HepG2 (cell line): Measurements from ENCODE around the gene FANCF. TPM values are rescaled to one million over a fixed set of nuclear protein-coding genes. Genes with fewer than 3 reads are reported as not detected.
A peak's percentile ranks its signal among the peaks of the same experiment; 100 is the strongest.

Experiments
- ATAC-seq: fragments of 200-7000 bp; cut with Tn5 transposase; 3 replicates; pipeline ENCODE4 v1.9.1; 2020; ENCODE audit warnings: mild to moderate bottlenecking, moderate library complexity
- BruUV-seq: library from RNA; stranded (reverse); fragments of 400-500 nt; replicated peaks from 2 replicates; lab custom pipeline; 2021; lab: Mats Ljungman, UMichigan
- CTCF ChIA-PET: fragments of 300-600 bp; formaldehyde crosslinking; extraction: SDS; loops from one replicate; lab custom pipeline; 2021; ENCODE audit warnings: low total read pairs, inconsistent platforms, low intra/inter-chr PET ratio; lab: Yijun Ruan, JAX
- POLR2A ChIA-PET: fragments of 350-600 bp; sonication (Branson Sonifier 250); formaldehyde crosslinking; loops from one replicate; lab custom pipeline; 2020; ENCODE audit warnings: antibody characterized with exemption, inconsistent platforms; lab: Yijun Ruan, JAX
- DNase-seq: peaks from one replicate; pipeline ENCODE4 v3.0.0-alpha.2; 2015; ENCODE audit warnings: low spot score
- FAIRE-seq: peaks from 3 replicates; lab custom pipeline; 2011; peaks lifted over from hg19 to GRCh38; lab: Jason Lieb, UNC
- H2AFZ ChIP-seq: one replicate; pipeline ENCODE4 v1.6.1; 2011; ENCODE audit warnings: low read length, inconsistent platforms
- H3K27ac ChIP-seq: fragments of 300-600 bp; 3 replicates; pipeline ENCODE4 v1.8.0; 2011; ENCODE audit warnings: mixed run types, mild to moderate bottlenecking, mixed read lengths, low read length, inconsistent platforms; ENCODE audit not compliant: insufficient read depth; ENCODE audit errors: extremely low read length
- H3K27me3 ChIP-seq, 2 experiments: fragments of 200-600 bp in 1 of 2; 2 replicates in 1 of 2; 3 replicates in 1 of 2; pipeline versions ENCODE4 v1.6.0 to v1.8.0; 2011; ENCODE audit warnings: low read length in 2 of 2, mild to moderate bottlenecking in 2 of 2, moderate library complexity in 2 of 2, inconsistent platforms in 1 of 2; ENCODE audit not compliant: insufficient read depth in 2 of 2, control insufficient read depth in 1 of 2
- H3K36me3 ChIP-seq, 2 experiments: fragments of 200-600 bp in 1 of 2; replicated peaks in 1 of 2; 2 replicates in 1 of 2; 3 replicates in 1 of 2; pipeline versions ENCODE4 v1.5.1 to v1.8.0; 2011; ENCODE audit warnings: low read length in 2 of 2, inconsistent platforms in 1 of 2; ENCODE audit not compliant: insufficient read depth in 2 of 2, control insufficient read depth in 1 of 2
- H3K4me1 ChIP-seq: 2 replicates; pipeline ENCODE4 v1.5.1; 2012; ENCODE audit warnings: low read length, inconsistent platforms; ENCODE audit not compliant: insufficient read depth
- H3K4me2 ChIP-seq: 2 replicates; pipeline ENCODE4 v1.6.0; 2011; ENCODE audit warnings: low read depth, low read length, inconsistent platforms
- H3K4me3 ChIP-seq, 3 experiments: fragments of 200-600 bp in 1 of 3; sonication (generic), shearing (Covaris generic) in 1 of 3; replicated peaks in 1 of 3; 2 replicates each; pipeline ENCODE4 v1.5.1; 2011 to 2016; ENCODE audit warnings: low read length in 3 of 3, inconsistent platforms in 2 of 3, low read depth in 2 of 3, mild to moderate bottlenecking in 2 of 3, control low read depth in 1 of 3, mixed read lengths in 1 of 3; ENCODE audit not compliant: insufficient read depth in 1 of 3
- H3K79me2 ChIP-seq: one replicate; pipeline ENCODE4 v1.6.1; 2011; ENCODE audit warnings: low read length, inconsistent platforms; ENCODE audit not compliant: insufficient read depth
- H3K9ac ChIP-seq: 2 replicates; pipeline ENCODE4 v1.6.0; 2011; ENCODE audit warnings: mild to moderate bottlenecking, low read depth, low read length, inconsistent platforms; ENCODE audit not compliant: insufficient read depth
- H3K9me3 ChIP-seq: 2 replicates; pipeline ENCODE4 v1.5.1; 2012; ENCODE audit warnings: mild to moderate bottlenecking, low read length
- H4K20me1 ChIP-seq: 2 replicates; pipeline ENCODE4 v1.6.0; 2011; ENCODE audit warnings: inconsistent platforms, mild to moderate bottlenecking, low read length, moderate library complexity; ENCODE audit not compliant: insufficient read depth
- ASH2L ChIP-seq: fragments of 300-600, 200-600 bp; sonication (generic); IDR thresholded peaks from 2 replicates; pipeline ENCODE4 v1.7.0; 2017; ENCODE audit warnings: low read depth, mild to moderate bottlenecking, moderate library complexity, mixed read lengths, low read length; ENCODE audit not compliant: insufficient read length
- IRF1 ChIP-seq: sonication (generic); formaldehyde crosslinking; IDR thresholded peaks from 2 replicates; pipeline ENCODE4 v1.4.0; 2020; ENCODE audit warnings: low read depth, mild to moderate bottlenecking, missing genetic modification reagents
- MAFG ChIP-seq: sonication (generic); formaldehyde crosslinking; IDR thresholded peaks from 2 replicates; pipeline ENCODE4 v1.5.1; 2020; ENCODE audit warnings: mild to moderate bottlenecking, missing genetic modification reagents
- ZNF670 ChIP-seq: sonication (generic); formaldehyde crosslinking; IDR thresholded peaks from 2 replicates; pipeline ENCODE4 v1.8.0; 2022; ENCODE audit warnings: mild to moderate bottlenecking, missing genetic modification reagents, borderline replicate concordance
- ZNF782 ChIP-seq: sonication (generic); formaldehyde crosslinking; IDR thresholded peaks from 2 replicates; pipeline ENCODE4 v1.4.0; 2020; ENCODE audit warnings: missing genetic modification reagents, mild to moderate bottlenecking, borderline replicate concordance
- ZSCAN29 ChIP-seq: sonication (generic); formaldehyde crosslinking; conservative IDR thresholded peaks from 2 replicates; pipeline ENCODE4 v1.4.0; 2020; ENCODE audit warnings: mild to moderate bottlenecking, missing genetic modification reagents
- WGBS: methylation state at CpG from one replicate; pipeline ENCODE4 v1.1.6; 2017; ENCODE audit warnings: low lambda C conversion rate; 5-methylcytosine and 5-hydroxymethylcytosine counted together
- in situ Hi-C: cut with HindIII; loops from 2 replicates; pipeline ENCODE4 v1.10.0; 2017; ENCODE audit warnings: low pct_unique_long_range_greater_than_20kb; ENCODE audit not compliant: extremely low pct_ligation_motif_present
- intact Hi-C: fragments of 100-400 bp; cut with micrococcal nuclease; formaldehyde crosslinking; loops from one replicate; pipeline ENCODE4 v1.10.0; 2022; ENCODE audit not compliant: unreplicated experiment
- polyA plus RNA-seq, 8 experiments: library from polyadenylated mRNA; depleted of rRNA in 3 of 8; stranded (reverse) in 7 of 8; unstranded in 1 of 8; fragments of >200 nt; fragmentation: Illumina TruSeq in 4 of 8; extraction: Trizol in 4 of 8; gene quantifications; 2 replicates each; pipeline versions ENCODE4 v1.2.1 to v1.2.3, GENCODE V29; 2011 to 2016; ENCODE audit warnings: low read depth in 4 of 8, missing spikeins in 1 of 8, mixed read lengths in 1 of 8; ENCODE audit not compliant: insufficient read depth in 1 of 8
- total RNA-seq, 5 experiments: library from RNA; depleted of rRNA; stranded (reverse); fragments of >200 nt; fragmentation: Illumina TruSeq; extraction: Trizol; gene quantifications; 2 replicates each; pipeline ENCODE4 v1.2.3, GENCODE V29; 2016; ENCODE audit warnings: low read depth in 1 of 5
- TF ChIP-seq, protein P1 (sequence below): sonication (generic); formaldehyde crosslinking; IDR thresholded peaks from 2 replicates; pipeline ENCODE4 v1.8.1; 2023; ENCODE audit warnings: mild to moderate bottlenecking, missing genetic modification reagents
- TF ChIP-seq, protein P2 (sequence below), 2 experiments: sonication (generic) in 1 of 2; formaldehyde crosslinking in 1 of 2; IDR thresholded peaks; 2 replicates each; pipeline versions ENCODE4 v1.4.0 to v1.6.1; 2018 to 2020; ENCODE audit warnings: missing genetic modification reagents in 2 of 2, borderline replicate concordance in 1 of 2, low read depth in 1 of 2, mild to moderate bottlenecking in 1 of 2, missing biosample characterization in 1 of 2

FANCF gene
- total and polyA plus RNA-seq, 2 of the 13 experiments (the other 11 are each of a cell fraction or from before 2014, with no cell fraction given): 2.5 to 9.7 TPM

DNA sequence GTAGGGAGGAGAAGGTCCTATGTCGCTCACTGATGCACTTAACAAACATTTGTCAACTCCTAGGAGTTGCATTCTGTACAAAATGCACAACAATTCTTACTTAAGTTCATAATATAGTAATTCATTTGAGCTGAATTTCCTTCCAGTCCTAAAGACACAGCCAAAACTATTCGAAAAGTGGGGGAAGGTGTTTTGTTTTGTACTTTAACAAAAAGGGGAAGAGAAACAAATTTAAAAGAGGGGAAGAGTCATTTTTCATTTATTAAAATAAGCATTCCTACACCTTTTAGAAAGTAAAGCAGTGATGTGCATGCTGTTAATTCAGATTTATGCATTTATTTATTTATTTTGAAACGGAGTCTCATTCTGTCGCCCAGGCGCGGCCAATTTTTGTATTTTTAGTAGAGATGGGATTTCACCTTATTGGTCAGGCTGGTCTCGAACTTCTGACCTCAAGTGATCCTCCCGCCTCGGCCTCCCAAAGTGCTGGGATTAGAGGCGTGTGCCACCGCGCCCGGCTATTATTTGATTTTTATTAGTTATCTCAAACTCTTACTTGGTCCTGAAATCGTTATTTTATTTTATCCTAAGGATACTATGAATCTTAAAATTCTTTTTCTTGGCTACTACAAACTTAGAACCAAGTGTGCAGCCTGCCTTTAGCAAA is 1.1 kb upstream of the FANCF start:
- WGBS: 92% methylated on average over 14 of the region's 14 CpGs
- ATAC-seq (no peak), FAIRE-seq (no peak), DNase-seq (no peak)
- no TSS peak for BruUV-seq
- peak overlapping the region; percentile 83 for H3K9ac ChIP-seq
- H4K20me1 ChIP-seq: no peaks in the 10 kb centered on the region
- ChIA-PET CTCF (no interaction called here), POLR2A (interaction anchor here (0.6 to 4.6 kb wide), 2 partner anchors 8 to 48 kb away, joined by 3 to 55 read pairs; no protein-coding TSS in a partner anchor)
- H3K27ac ChIP-seq: peak overlapping the region; percentile 89
- no peaks in the 10 kb centered on the region for H3K36me3 ChIP-seq
- intact Hi-C loops: loop anchor here (10.0 kb wide), 1 partner anchor 292 kb away; the partner anchor contains the start of gene SLC17A6
- H3K4me2 ChIP-seq: peak overlapping the region; percentile 79
- H2AFZ ChIP-seq: no peak overlapping the region
- peaks cover 30% of the 10 kb centered on the region for H3K4me1 ChIP-seq
- peaks cover 21% of the 10 kb centered on the region for H3K79me2 ChIP-seq
- no peaks in the 10 kb centered on the region for H3K27me3 ChIP-seq
- in situ Hi-C loops: no loop called here
- no peaks in the 10 kb centered on the region for H3K9me3 ChIP-seq
- H3K4me3 ChIP-seq: peak overlapping the region; percentile 77 to 93 (median 84); a peak in 5 of 6 replicates
- no peak for TF ChIP-seq MAFG (CRISPR knock-in tag)

- H3K9me3 ChIP-seq: no peaks in the 10 kb centered on the region
- H2AFZ ChIP-seq: peak overlapping the region; percentile 28
- peak overlapping the region; percentile 79 for H3K4me2 ChIP-seq
- intact Hi-C loops (loop anchor here (1.0 to 10.0 kb wide), 7 partner anchors 10 to 290 kb away; partner anchors contain the start of genes GAS2, SLC17A6 and SVIP), in situ Hi-C loops (no loop called here)
- no peaks in the 10 kb centered on the region for H4K20me1 ChIP-seq
- peak; percentile 82 for ATAC-seq
- POLR2A ChIA-PET: interaction anchor here (0.7 to 4.6 kb wide), 10 partner anchors 10 to 205 kb away, joined by 3 to 55 read pairs (median 4); partner anchors contain the start of genes GAS2 and SVIP
- no peak for FAIRE-seq
- peak overlapping the region; percentile 89 for H3K27ac ChIP-seq
- 0% methylated on average over 2 of the region's 31 CpGs for WGBS
- H3K27me3 ChIP-seq: no peaks in the 10 kb centered on the region
- BruUV-seq: TSS peak; percentile 67
- peak overlapping the region; percentile 83 for H3K9ac ChIP-seq
- H3K4me3 ChIP-seq: peak overlapping the region; percentile 77 to 93 (median 84)
- no peaks in the 10 kb centered on the region for H3K36me3 ChIP-seq
- CTCF ChIA-PET: interaction anchor here (1.0 kb wide), 1 partner anchor 105 kb away, joined by 3 read pairs; no protein-coding TSS in a partner anchor
- peaks cover 35% of the 10 kb centered on the region for H3K4me1 ChIP-seq
- peak; percentile 72 for DNase-seq
- peaks cover 21% of the 10 kb centered on the region for H3K79me2 ChIP-seq
- TF ChIP-seq IRF1 (0 out of 2 replicates have a peak, but pooled peaks have one; percentile 9), ZNF670 (CRISPR knock-in tag) (peak; percentile 85; the same call in 1 of the 2 replicates), ASH2L (peak; percentile 75), ZSCAN29 (0 out of 2 replicates have a peak, but pooled peaks have one; percentile 31), ZNF782 (peak; percentile 64; the same call in 1 of the 2 replicates)
- TF ChIP-seq, protein P1, sequence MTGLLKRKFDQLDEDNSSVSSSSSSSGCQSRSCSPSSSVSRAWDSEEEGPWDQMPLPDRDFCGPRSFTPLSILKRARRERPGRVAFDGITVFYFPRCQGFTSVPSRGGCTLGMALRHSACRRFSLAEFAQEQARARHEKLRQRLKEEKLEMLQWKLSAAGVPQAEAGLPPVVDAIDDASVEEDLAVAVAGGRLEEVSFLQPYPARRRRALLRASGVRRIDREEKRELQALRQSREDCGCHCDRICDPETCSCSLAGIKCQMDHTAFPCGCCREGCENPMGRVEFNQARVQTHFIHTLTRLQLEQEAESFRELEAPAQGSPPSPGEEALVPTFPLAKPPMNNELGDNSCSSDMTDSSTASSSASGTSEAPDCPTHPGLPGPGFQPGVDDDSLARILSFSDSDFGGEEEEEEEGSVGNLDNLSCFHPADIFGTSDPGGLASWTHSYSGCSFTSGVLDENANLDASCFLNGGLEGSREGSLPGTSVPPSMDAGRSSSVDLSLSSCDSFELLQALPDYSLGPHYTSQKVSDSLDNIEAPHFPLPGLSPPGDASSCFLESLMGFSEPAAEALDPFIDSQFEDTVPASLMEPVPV (CRISPR knock-in tag): peak; percentile 62; the same call in 1 of the 2 replicates
- TF ChIP-seq, protein P2, sequence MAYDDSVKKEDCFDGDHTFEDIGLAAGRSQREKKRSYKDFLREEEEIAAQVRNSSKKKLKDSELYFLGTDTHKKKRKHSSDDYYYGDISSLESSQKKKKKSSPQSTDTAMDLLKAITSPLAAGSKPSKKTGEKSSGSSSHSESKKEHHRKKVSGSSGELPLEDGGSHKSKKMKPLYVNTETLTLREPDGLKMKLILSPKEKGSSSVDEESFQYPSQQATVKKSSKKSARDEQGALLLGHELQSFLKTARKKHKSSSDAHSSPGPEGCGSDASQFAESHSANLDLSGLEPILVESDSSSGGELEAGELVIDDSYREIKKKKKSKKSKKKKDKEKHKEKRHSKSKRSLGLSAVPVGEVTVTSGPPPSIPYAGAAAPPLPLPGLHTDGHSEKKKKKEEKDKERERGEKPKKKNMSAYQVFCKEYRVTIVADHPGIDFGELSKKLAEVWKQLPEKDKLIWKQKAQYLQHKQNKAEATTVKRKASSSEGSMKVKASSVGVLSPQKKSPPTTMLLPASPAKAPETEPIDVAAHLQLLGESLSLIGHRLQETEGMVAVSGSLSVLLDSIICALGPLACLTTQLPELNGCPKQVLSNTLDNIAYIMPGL (CRISPR knock-in tag; IDR thresholded peaks at IDR 0.05; ENCODE audit: borderline replicate concordance in 1 of 2, low read depth in 1 of 2): peak; percentile 85 to 96
Measured at GRCh38 chr11:22624742-22625447, 728 bp downstream of the FANCF start.
